NCI-H446 treated with DMSO at 0.1 percent for 48 hours (cell line): ENCODE data around the gene TMEM120A.
A peak's percentile ranks its signal among the peaks of the same experiment; 100 is the strongest.

ENCODE experiments used
- DNase-seq: peaks from one replicate; lab custom pipeline; 2025; lab: John Stamatoyannopoulos, UW

Gene TMEM120A

GRCh38 chr7:75957021-75957736 is 37.2 kb downstream of the TMEM120A start:
- DNase-seq = no peak

GRCh38 chr7:75955331-75955955 is 39.0 kb downstream of the TMEM120A start:
- DNase-seq = peak; percentile 6

- no peak for DNase-seq
Measured at GRCh38 chr7:75953931-75954330, 40.5 kb downstream of the TMEM120A start.

GRCh38 chr7:75953431-75953830 is 41.0 kb downstream of the TMEM120A start:
- no peak for DNase-seq

- DNase-seq = no peak
Measured at GRCh38 chr7:75951506-75951905, 42.9 kb downstream of the TMEM120A start.

DNA sequence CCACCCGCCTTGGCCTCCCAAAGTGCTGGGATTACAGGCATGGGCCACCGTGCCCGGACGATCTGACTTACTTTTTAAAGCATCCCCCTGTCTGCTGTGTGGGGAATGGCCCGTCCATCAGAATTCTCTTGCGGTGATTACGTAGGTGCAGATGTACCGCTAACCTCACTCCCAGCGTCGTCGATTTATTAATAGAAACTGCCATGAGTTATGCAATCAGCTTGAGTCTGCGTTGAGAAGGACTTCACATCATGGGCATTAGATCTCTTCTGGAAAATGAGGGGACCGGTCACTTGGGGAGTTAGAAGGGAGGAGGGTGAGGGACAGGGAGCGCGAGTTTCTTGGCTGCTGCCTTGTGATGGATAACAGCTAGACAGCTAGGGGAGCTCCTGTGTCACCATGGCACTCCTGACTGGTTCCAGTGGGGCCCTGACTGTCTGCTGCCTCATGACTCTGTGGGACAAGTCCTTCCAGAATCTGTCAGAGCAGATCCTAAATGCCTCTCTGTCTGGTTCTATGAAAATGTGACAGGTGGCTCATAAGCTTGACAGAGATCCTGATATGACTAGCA is 44.2 kb downstream of the TMEM120A start:
- no peak for DNase-seq

- no peak for DNase-seq
Measured at GRCh38 chr7:75948179-75948578, 46.2 kb downstream of the TMEM120A start.

GRCh38 chr7:75946207-75946855 is 48.1 kb downstream of the TMEM120A start:
- no peak for DNase-seq

DNA sequence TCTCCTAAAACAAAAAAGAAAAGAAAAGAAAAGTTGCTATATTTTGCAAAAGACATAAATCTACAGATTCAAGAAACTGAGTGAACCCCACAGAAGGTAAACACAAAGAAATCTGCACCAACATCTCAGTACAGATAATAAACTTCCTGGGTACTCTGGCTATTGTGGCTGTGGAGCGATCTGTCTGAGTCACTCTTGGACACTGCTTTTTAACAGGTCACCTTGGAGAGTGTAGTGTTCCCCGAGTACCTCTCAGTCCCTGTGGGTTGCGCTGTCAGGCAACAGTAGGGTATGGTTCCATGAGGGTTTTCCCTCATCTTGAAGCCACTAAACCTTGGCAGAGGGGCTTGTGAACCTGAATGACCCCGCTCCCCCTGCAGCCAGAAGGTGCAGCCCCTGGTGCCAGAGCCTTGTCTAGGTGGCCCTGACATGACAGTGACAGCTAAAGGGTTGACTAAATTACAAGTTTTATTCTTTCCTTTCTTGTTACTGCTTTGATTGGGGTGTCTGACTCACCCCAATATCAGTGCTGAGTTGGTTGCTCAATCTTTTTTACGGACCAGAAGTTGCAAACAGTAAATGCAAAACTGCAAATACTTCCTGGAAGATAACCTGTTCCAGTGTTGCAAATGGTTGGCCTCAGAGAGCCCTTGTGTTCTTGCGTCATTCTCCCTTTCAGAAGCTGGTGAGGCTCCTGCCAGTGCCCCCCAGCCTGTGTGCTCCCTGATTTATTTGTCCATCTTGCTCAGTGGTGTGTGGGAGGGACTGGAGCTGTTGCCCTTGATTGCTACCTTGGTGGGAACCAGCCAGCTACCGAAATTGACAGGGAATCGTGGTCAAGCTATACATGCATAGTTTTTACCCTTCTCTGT is 48.9 kb downstream of the TMEM120A start:
- DNase-seq = no peak

GRCh38 chr7:75944507-75944906 is 49.9 kb downstream of the TMEM120A start:
- no peak for DNase-seq

DNA sequence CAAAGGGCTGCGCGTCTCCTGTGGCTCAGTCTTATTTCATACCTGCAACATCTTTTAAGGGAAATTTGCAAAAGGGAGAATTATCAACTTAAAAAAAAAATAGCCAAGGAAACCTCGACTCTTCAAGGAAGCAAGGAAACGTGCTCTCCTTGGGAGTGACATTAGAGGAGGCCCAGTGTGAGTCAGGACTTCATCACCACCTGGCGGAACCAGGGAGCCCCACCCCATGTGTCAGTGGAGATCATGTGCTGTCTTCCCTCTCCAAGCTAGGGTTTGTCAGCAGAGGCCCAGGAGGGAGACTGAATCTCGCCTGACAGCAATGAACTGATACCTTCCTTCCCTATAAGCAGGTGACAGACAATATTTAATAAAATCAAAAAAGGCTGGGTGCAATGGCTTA is 50.5 kb downstream of the TMEM120A start:
- DNase-seq = no peak

DNA sequence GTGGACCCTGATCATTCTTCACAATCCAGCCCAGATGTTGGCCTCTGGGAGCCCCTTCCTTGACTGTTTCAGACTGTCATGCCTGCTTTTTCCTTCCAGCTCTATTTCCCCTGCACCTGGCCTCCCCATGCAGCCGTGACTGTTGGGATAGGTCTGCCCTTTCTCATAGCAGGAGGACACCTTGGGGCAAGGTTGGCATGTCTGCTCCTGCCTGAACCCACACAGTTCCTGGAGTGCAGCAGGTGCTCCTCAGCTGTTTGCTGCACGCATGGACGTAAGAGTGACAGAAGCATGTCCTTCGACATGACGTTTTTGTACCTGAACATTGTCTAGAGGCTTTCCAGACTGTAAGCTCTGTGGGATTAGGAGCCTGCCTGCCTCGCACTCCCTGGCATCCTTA is 55.5 kb downstream of the TMEM120A start:
- no peak for DNase-seq

DNA sequence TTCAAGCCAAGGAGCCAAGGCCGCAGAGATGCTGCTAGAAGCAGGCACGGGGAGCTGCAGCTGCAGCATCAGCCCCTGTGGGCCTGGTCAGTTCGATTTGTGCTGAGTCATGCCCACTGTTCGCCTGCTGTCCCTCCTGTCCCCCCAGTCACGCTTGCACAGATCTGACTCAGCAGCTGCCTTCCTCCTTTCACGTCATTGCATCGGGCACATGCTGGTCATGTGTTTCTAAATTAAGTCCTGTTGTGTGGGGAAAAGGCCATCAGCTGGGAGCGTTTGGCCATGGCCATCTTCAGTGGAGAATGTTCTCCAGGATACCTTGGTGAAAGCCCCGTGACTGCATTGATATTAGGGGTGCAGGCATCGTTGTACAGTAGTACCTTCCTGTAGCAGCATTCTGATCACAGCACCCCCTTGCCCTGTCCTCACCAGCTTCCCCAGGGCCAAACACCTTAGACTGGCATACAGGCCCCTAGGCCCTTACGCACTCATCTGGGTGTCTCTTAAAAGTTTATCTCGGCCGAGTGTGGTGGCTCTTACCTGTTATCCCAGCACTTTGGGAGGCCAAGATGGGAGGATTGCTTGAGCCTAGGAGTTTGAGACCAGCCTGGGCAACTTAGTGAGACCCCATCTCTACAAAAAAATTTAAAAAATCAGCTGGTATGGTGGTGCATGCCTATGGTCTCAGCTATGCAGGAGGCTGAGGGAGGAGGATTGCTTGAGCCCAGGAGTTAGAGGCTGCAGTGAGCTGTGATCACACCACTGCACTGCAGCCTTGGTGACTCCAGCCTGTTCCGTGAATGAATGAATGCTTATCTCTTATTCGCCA is 56.2 kb downstream of the TMEM120A start:
- no peak for DNase-seq
